ENCODE data around the gene SERPINB1.

- TF ChIP-seq CTCF (IDR thresholded peaks at IDR 0.05) (no peak), POLR2A (IDR thresholded peaks at IDR 0.05) (no peak)
Observed at GRCh38 chr6:2823104-2823850, 18.4 kb downstream of the SERPINB1 start.

Measured in uterus (tissue), 2 donors.